Transverse colon (tissue), 3 donors: ENCODE results near the gene ZNF506.

ENCODE experiments used
- POLR2A ChIP-seq: fragments of 450-650 bp; IDR thresholded peaks from one replicate; pipeline ENCODE4 v1.6.1; 2016; ENCODE audit warnings: antibody characterized with exemption, mild to moderate bottlenecking, moderate library complexity
- TF ChIP-seq, protein P1 (sequence below), 5 experiments: fragments of 200-600 bp in 3 of 5; fragments of 450-650 bp in 2 of 5; sonication (generic) in 3 of 5; IDR thresholded peaks; 1 replicate in 2 of 5; 2 replicates in 3 of 5; pipeline ENCODE4 v1.5.1; 2016 to 2017; ENCODE audit warnings: antibody characterized with exemption in 5 of 5, inconsistent platforms in 3 of 5, mild to moderate bottlenecking in 2 of 5, moderate library complexity in 1 of 5

DNA sequence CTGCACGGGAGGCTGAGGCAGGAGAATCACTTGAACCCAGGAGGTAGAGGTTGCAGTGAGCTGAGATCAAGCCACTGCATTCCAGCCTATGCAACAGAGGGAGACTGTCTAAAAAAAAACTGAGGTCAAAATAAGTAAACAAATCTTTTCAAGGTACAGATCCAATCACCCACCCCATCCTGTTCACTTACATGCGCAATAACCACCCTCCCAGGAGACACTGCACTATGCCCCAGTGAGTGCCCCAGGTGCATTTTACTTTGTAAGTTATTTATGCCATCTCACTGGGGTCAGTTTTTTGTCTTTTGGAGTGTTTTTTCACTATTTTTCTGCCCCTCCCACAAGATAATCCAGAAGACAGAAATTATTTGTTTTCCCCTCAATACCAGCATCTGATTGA is 37.2 kb upstream of the ZNF506 start:
- TF ChIP-seq, protein P1, sequence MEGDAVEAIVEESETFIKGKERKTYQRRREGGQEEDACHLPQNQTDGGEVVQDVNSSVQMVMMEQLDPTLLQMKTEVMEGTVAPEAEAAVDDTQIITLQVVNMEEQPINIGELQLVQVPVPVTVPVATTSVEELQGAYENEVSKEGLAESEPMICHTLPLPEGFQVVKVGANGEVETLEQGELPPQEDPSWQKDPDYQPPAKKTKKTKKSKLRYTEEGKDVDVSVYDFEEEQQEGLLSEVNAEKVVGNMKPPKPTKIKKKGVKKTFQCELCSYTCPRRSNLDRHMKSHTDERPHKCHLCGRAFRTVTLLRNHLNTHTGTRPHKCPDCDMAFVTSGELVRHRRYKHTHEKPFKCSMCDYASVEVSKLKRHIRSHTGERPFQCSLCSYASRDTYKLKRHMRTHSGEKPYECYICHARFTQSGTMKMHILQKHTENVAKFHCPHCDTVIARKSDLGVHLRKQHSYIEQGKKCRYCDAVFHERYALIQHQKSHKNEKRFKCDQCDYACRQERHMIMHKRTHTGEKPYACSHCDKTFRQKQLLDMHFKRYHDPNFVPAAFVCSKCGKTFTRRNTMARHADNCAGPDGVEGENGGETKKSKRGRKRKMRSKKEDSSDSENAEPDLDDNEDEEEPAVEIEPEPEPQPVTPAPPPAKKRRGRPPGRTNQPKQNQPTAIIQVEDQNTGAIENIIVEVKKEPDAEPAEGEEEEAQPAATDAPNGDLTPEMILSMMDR (IDR thresholded peaks at IDR 0.05): no peak
- TF ChIP-seq POLR2A: no peak
